NCI-H345 treated with DMSO at 0.1 percent for 48 hours (cell line): ENCODE data around the gene TBC1D2B.

Experiments used
- DNase-seq: peaks from one replicate; lab custom pipeline; 2025; ENCODE audit not compliant: unreplicated experiment; lab: John Stamatoyannopoulos, UW

TBC1D2B gene

DNA sequence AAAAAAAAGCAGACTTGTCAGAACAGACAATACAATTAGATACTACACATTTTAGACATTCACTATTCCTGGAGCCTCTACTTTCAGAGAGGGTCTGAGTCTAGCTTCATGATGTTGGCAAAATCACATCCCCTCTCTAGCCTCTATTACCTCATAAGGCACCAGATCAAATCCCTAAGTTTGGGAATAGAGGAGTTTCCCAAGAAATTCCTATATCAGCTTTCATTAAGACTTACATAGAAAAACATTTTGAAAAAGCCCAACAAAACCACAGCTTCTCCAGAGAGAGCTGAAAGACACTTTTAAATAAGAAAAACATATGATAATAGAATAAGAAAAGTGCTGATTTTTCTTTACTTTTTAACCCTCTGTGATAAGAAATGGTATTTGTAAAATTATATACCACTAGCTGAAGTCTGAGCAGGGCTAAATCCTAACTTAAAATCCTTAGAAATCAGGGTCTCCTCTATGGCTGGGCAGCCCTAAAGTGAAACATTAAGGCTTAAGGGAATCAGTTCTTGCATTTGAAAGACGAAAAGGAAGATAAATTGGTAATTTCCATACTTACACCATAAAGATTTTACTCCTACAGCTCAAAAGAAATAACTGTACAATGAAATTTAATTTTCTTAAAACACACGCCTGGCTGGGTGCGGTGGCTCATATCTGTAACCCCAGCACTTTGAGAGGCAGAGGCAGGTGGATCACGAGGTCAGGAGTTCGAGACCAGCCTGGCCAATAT lies 4.3 kb downstream of the TBC1D2B start:
- no peak for DNase-seq

GRCh38 chr15:78072080-78072892 lies 5.2 kb downstream of the TBC1D2B start:
- DNase-seq = no peak

GRCh38 chr15:78071383-78071782 lies 6.1 kb downstream of the TBC1D2B start:
- no peak for DNase-seq

DNA sequence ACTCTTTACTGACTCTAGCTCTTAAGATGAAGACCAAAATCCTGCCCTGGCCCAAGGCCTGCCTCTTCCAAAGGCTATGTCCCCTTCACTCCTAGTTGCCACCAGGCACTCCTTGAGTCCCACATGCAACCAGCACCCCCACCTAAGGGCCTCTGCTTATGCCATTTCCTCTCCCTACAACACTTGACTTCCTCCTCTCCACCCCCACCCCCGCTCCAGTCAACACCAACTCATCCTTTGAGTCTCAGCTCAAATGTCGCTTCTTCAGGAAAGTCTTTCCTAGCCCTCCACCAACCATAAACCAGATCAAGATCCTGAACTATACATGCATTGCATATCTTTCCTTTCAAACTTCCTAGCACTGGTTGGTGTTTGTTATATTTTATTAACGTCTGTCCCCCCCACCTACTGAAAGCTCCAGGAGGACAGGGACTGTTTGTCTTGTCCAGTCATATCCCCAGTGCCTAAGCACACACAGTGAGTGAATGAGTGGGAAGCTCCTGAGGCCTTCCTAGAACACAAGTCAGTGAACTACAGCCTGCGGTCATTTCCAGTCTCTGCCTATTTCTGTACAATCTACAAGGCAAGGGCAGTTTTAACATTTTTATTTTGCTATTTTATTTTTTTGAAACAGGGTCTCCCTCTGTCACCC lies 7.3 kb downstream of the TBC1D2B start:
- DNase-seq = no peak

GRCh38 chr15:78069462-78070029 lies 8.0 kb downstream of the TBC1D2B start:
- DNase-seq = no peak

DNA sequence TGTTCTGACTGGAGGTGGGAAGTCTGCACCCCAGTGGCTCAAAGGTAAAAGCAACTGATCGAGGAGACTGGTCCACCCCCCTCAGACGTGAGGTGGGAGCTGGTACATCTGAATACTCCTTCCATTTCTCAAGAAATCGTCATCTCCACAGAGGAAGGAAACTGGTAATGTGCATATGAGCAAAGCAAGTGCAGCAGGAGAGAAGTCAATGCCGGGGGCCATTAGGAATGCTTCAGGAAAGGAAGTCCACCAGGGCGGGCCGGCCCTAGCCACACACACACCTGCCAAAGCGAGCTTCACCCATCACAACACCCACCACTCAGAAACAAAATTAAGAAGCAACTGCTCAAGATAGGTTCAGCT lies 8.5 kb downstream of the TBC1D2B start:
- no peak for DNase-seq

DNA sequence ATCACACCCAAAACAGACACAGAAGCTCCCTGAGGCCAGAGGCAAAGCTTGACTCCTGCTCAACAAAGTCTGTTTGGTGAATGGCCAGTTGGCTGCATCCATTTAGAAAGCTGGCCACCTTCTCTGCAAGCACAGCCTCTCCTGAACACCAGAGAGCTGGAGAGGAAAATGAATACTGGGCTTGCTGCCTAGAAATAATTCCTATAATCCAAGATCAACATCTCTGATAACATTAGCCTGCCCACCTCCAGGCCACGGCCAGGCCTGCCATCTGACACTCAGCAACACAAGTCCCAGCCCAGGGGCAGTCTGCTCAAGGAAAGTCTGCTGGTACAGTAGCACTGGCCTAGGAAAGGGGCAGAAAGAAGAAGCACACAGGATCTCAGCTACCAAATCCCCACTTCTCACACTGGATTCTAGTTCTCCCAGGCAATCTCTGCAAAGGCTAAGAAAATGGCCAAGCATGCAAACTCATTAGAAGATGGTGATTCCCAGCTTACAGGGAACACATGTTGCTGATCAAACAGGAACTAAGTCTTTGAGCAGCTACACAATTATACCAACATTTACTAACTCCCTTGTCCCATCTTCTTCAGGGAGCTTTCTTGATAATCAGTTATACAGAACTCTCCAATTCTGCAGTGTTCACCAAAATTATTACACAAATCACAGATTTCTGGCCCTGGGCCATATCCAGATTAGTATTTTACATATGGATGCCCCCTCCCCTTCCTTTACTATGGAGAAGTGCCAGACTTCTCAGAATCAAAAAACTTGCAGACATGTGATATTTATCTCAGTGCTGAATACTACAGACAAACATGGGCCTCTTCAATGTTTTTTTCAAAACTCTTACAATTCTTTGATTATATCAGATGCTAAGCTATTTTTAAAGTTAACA lies 9.9 kb downstream of the TBC1D2B start:
- DNase-seq = no peak

DNA sequence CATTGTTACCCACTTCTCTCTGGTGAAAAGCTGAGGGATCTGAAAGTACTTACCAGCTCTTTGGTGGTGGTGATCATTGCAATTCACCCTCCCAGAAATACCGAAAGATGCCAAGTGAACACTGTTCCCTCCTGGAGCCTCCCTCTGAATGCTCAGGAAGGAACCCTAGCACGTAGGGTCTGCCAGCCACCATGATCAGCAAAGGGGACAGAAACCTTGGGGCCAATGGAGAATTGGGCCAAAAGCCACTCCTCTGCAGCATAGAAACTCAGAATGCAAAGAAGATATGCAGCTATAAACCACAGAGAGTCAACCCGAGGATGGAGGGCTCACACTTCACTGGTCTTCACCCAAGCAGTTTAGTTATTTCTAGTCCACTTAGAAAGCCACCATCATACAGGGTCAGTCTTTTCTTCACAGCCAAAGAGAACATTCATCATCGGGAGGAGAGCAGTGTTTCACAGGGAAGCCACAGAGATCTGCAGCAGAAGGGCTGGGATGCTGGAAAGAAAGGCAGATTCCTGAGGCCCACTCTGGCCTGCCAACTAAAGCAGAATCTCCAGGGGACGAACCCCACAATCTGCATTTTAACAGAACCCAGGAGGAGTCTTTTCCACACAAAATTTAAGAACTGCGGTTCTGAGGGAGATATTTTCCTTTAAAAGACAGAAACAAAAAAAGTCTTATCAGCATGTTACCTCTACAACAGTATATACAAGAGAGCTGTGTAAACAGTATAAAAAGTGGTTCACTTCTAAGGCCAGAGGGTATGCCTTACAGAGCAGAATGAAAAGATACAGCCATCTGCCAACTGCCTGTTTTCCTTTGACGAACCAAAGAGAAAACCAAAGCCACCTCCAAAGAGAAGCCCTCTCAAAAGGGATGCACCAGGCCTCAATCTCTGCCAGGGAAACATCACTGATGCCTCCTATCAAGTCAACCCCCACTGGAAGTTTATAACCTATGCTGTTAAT lies 11.3 kb downstream of the TBC1D2B start:
- peak; percentile 10 for DNase-seq

- DNase-seq = no peak
These were observed 12.1 kb downstream of the TBC1D2B start for GRCh38 chr15:78065284-78065872.

GRCh38 chr15:78064544-78064943 lies 13.0 kb downstream of the TBC1D2B start:
- no peak for DNase-seq

DNA sequence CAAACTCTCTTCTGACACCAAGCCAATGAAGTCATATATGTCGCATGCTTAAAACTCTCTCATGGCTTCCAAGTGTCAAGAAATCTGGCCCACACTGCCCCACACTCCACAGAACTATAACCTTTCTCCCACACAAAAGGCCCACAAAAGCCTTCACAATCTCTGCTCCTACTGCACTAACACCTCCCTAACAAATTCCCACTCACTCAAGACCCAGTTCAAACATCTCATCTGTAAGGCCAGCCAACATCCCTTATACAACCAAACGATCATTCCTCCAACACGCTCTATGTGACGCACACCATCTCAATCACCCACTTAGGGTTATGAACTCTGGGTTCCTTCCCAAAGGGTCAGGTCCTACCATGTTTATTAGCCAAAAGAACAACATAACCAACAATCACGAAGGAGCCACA lies 13.5 kb downstream of the TBC1D2B start:
- DNase-seq = no peak

- DNase-seq = no peak
These were observed 14.3 kb downstream of the TBC1D2B start for GRCh38 chr15:78063217-78063616.

GRCh38 chr15:78061963-78062427 lies 15.5 kb downstream of the TBC1D2B start:
- DNase-seq = peak; percentile 47

- DNase-seq = no peak
These were observed 17.3 kb downstream of the TBC1D2B start for GRCh38 chr15:78060232-78060631.

GRCh38 chr15:78059110-78059839 lies 18.2 kb downstream of the TBC1D2B start:
- DNase-seq = no peak

GRCh38 chr15:78058401-78058935 lies 19.0 kb downstream of the TBC1D2B start:
- DNase-seq = no peak

- no peak for DNase-seq
These were observed 19.7 kb downstream of the TBC1D2B start for GRCh38 chr15:78057803-78058202.

DNA sequence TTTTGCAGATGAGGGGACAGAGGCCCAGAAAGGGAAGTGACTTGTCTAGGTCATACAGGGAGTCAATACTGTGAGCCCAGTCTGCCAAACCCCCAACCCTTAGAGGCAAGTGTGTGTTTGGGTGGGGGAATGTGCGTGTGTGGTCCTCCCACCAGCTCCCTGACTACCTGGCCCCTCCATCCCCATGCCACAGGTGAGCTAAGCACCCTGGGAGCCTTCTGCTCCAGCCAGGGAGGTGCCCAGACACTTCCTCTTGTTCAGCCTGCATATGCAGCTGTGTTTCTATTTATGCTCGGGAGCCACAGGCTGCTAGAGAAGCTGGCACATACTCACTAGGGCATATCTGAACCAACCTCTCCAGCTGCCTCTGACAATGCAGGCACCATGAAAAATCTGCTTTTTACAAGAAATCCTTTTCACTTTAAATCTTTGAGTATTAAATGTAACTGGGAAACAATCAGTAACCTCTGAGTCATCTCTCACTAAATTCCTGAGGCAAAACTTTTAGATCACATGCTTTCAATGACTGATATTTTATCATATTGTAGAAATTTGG lies 20.7 kb downstream of the TBC1D2B start:
- no peak for DNase-seq
